DMS53 treated with DMSO at 0.1 percent for 48 hours (cell line): ENCODE measurements around the gene HMSD.

Experiments used
- DNase-seq: peaks from one replicate; lab custom pipeline; 2025; ENCODE audit not compliant: unreplicated experiment; lab: John Stamatoyannopoulos, UW

Gene HMSD

DNA sequence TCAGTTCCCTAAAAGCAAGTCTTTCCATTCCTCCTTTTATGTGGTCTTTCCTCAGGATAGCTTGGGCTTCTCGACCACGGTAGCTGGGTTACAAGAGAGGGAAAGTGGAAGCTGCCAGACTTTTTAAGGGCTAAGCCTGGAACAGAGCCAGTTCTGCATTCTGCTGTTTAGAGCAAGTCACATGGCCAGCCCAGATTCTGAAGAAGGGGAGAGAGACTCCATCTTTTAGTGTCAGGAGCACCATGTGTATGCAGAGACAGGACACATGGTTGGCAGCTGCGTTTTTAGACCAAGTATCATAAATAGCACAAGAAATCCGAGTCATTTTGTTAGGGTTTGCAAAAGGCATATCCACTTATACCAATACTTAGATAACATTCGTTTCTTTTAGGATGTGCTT lies 4.7 kb downstream of the HMSD start:
- no peak for DNase-seq

- no peak for DNase-seq
Observed at GRCh38 chr18:63956755-63957154, 7.7 kb downstream of the HMSD start.

DNA sequence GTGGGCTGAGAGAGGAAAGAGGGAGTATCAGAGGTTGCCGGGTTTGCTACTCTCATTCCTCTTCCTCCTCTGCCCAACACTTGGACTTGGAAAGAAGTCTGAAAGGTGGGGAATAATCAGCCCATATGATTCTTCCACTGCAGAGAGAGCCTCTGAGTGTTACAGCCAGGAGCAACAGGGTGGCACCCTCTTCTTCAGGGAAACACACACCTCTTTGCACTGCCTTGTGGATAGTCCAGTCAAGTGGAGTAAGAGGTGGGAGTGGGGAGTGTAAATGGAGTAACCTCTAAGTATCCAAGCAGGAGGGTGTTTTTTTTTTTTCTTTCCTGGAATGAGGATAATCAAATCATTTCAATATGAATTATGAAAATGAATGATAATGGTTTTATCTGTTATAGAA lies 11.8 kb downstream of the HMSD start:
- no peak for DNase-seq

DNA sequence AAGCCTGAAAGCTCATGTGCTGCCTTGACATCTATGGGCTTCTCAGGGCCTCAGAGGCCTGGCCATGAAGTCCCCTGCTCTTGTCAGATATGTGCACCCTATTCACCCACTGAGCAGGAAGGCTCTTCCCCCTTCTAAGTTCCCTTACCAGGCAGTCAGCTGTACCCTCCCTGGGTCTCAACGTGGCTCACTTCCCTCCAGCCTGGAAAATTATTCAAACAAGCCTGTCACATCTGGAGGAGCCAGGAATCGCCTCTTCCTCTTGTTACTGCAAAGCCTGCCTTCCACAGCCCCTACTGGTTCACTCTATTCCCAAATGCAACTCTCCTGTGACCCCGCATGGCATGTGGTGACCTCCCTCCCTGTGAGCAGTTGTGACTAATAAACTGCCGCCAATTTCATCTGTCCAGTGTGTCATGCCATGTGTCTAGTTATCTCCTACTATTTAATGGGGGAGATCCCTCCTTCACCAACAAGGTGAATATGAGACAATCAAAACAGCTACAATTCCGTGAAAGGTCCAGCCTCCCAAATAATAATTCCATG lies 12.4 kb downstream of the HMSD start:
- no peak for DNase-seq

DNA sequence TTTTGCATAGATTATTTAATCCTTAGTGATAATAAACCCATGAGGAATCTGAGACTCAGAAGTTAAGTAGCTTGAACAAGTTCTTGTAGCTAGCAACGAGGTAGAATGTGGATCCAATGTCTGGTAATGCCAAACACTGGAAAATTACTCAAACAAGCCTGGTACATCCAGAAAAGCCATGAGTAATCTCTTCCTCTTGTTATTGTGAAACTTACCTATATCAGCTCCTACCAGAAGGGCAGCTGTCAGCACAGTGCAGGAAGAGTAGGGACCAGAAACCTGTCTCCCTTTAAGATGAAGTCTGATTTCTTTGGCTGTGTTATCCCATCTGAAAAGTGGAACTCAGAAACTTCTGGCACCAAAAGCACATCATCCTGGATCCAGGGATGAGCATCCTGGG lies 13.0 kb downstream of the HMSD start:
- no peak for DNase-seq

DNA sequence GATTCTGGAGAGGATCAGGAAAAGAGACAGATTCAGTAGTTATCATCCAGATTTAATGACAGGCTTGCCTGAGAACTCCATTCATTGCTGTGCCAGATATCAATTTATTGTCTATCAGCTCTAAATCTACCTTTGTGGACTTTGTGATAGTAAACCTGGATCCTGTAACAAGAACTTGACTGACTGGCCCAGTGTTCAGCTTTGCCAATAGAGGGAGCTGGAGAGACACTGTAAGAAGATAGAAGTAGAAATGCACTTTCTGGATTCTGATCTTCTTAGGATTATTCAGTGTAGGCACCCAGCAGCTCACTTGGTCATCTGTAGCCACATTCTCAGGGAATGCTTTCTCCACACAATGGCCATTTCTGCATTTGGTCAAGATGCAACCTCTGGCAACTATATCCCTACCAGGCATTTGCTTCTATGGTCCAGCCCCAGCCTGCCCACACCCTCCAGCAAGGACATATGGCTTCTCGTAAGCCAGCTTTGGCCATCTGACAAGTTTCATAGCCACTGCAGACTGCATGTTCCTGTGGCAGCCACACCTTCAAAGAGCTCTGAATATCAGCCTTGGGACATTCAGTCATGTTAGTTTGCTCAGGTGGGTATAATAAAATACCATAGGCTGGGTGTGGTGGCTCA lies 14.6 kb downstream of the HMSD start:
- DNase-seq: peak; percentile 79

DNA sequence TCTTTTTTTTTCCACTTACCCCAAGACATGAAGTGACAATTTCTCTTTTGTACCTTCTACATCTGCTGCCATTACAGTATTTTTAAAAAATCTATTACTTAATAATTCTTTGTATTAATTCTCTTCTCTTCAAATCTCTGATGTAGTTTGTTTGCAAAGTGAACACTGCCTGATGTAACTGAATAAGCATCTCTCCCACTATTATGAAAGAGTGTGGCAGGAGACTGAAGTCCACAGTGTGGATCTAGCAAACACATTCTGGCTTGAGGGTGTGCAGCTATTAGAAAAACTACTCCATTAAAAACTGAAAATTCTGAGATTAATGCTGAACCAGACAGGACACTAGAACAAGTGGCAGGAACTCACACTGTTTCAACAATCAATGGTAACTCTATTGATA lies 15.8 kb downstream of the HMSD start:
- no peak for DNase-seq

DNA sequence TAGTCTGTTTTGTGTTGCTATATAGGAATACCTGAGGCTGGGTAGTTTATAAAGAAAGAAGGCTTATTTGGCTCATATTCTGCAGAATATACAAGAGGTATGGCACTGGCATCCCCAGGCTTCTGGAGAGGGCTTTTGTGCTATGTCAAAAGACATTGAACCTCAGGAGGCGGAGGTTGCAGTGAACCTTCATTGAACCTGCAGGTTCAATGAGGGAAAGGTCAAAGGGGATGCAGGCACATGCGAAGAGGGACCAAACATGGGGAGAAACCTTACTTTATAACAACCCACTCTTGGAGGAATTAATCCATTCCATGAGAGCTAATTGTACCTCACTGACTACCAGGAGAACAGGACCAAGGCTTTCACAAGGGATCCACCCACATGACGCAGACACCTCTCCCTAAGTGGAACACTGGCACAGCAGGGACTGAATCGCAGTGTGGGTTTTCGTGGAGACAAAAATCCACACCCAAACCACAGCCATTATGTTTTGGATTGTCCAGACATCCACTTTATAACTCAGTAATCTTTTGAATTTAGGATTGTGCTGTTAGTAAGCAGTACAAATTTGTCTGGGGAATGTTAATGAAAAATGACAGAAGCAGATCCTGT lies 16.7 kb downstream of the HMSD start:
- DNase-seq: no peak

DNA sequence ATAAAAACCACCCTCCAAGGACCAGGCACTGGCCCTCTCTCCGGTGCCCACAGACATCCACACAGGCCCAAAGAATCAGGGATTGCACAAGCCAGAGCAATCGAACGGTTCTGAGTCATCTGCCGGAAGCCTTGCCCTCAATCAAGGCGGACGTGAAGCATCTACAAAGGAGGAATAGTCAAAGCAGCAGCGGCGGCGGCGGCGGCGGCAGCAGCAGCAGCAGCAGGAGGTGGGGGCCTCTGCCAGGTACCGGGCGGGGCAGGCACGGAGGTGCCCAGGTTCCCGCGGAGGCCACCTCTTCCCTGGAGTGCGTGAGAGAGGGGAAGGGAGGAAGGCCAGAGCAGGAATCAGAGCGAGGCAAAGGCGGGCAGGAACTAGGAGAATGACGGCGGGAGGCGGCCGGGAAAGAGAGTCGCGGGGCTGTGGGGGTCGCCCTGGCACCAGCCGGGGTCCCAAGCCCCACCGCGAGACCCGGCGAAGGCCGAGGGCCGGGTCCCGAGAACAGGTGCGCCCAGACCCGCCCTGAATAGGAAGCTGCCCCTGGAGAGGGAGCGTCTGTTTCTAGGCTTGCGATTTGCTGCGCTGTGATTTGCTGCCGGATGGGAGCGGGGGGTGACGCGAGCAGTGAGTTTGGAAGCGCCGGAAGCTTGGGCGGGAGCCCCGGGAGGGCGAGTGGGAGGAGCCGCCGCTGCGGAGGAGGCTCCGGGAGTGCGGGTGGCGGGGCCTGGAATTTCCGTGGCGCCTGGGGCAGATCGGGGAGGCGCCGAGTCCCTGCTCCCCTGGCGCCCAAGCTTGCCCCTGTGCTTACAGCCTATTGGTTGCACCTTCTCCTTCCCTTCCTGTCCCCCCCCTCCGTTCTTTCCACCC lies 21.1 kb downstream of the HMSD start, which contains the start of gene SERPINB8:
Gene SERPINB8 (plus strand): TSS at position 140 of the 867 bp plus-strand sequence. CDS start 8,228 bp downstream, outside the sequence.
- DNase-seq: peak; percentile 97

- DNase-seq: peak; percentile 70
Observed at GRCh38 chr18:63970809-63971205, 21.7 kb downstream of the HMSD start.

DNA sequence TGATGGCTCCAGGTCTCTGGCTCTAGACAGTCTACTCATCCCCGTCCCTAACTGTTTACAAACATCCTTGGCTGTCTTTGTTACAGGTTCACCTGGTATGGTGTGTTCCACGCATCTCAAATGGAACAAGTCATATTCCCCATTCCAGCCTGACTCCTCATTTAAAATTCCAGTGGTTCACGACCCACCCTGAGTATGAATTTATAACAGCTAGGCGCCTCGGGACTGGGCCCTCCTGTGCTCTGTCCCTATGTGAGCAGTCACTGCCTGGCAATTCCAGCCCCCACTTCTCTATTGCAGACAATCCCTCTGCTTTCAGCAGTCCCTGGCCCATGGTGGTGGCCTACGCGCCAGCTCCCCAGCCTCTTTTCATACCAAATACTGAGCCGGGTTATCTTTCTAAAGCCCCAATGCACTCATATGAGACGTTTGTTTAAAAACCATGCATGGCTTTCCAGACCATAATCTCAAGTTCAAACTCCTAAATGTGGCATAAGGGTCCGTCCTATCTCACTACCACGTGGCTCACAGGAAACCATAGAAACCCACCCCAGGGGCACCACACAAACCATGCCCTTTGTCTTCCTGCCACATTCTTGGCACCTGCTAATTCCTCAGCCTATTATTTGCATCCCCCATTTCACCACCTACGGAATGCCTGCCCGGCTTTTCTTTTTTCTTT lies 22.4 kb downstream of the HMSD start:
- DNase-seq: no peak

GRCh38 chr18:63972002-63972376 lies 22.9 kb downstream of the HMSD start:
- DNase-seq: no peak

DNA sequence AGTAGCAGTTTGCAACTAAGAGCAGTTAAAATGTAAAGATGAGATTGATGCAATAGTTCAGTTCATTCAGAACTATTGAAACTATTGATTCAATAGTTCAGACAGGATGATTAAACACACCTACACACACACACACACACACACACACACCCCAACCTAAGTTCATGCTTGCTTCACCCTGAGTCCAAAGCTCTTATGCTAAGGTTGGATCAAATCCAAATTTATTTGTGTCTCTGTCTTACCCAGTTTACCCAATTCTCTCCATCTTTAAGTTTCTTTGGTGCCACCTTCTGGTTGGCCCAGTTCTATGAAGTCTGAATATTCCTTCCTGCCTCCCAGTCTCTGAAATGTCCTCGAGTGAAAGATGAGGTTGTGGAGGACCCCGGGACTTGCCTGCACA lies 25.9 kb downstream of the HMSD start:
- peak; percentile 14 for DNase-seq

DNA sequence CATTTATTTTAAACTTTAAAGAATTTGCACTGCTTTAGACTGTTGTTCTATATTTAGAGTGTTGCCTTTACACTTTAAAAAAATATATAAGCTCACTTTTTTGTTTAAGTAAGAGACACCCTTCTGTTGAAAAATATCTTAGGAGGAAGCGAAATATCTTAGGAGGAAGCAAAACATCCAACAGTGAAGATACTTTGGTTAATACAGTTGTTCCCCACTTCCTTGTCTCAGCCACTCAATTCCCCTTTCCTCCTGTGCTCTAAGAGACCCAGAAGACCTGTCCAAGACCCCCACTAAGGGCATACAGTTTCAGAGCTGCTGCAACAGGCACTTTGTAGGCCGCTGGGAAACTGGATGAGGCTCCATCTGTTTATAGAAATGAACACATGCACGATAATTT lies 26.5 kb downstream of the HMSD start:
- DNase-seq: no peak

DNA sequence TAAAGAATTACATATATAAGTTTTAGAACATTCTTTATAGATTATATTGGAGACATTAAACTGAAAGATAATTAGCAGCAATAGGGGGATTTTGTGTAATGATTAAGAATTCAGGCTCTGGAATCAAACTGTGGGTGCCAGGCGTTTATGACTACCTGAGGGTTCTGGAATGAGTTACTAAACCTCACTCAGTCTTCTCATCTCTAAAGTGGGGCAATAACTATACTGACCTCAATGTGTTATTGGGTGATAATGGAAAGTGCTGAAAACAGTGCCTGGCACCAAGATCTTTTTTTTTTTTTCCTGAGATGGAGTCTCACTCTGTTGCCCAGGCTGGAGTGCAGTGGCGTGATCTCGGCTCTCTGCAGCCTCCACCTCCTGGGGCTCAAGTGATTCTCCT lies 27.9 kb downstream of the HMSD start:
- DNase-seq: no peak

DNA sequence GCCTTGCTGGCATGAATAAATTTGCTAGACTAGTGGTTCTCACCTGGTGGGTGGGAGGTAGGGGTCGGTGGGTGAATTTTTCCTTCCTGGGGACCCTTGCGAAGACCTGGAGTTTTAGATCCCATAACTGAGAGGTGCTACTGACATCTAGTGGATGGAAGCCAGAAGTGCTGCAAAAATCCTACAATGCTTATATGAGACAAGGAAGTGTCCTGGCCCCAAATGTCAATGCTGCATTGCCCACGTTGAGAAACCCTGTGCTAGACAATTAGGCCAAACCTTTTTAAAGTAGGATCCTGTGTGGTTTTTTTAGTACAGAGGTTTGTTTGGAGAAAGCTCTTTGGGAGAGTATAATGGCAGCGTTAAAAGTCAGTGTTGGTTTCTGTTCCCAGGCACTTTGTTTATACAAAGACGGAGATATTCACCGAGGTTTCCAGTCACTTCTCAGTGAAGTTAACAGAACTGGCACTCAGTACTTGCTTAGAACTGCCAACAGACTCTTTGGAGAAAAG lies 30.4 kb downstream of the HMSD start:
- DNase-seq: peak; percentile 85

DNA sequence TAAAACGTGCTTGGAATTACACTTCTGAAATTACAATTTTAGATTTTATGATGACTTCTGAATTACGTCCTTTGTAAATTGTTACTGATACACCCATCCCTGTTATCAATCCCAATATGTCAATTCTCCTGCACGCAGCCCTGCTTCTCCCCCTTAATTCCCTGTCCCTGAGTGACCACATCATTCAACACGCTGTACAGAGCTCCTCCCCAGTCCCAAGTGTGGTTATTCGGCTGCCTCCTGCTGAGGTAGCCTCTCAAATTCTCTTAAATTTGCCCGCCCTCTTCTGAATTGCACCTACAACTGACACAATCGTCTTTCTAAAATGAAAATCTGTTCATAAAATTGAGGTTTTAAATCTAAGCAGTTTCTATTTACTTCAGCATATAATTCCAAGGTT lies 30.9 kb downstream of the HMSD start:
- DNase-seq: no peak

- DNase-seq: no peak
Observed at GRCh38 chr18:63980896-63981460, 31.9 kb downstream of the HMSD start.

GRCh38 chr18:63981719-63982118 lies 32.6 kb downstream of the HMSD start:
- no peak for DNase-seq

DNA sequence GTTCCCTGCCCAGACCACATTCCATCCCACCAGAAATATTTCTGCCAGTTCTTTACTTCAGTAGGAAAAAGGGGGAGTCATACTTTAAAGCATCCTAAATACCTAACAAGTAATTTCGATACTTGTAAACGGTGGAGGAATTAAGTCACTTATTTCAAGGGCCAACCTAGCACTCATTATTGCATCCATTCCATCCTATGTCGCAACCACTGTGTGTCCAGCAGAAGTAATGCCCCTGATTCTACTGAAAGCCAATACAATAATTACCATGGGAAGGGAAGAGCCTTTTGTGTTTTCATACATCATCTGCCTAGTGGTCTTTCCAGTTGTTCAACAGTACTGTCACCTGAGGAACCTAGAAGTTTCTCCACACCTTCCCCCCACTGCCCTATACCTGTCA lies 33.3 kb downstream of the HMSD start:
- no peak for DNase-seq

- no peak for DNase-seq
Observed at GRCh38 chr18:63986885-63987284, 37.8 kb downstream of the HMSD start.
